ENCODE results near the gene HASPIN. TPM values are rescaled to one million over a fixed set of nuclear protein-coding genes. Genes with fewer than 3 reads are reported as not detected.
"Not testable (repeated sequence)": the region's sequence is repeated elsewhere in the genome, so short reads cannot be mapped to it uniquely, and the experiment has no call there.

The HASPIN gene
- total RNA-seq, 4 donors from 2014 or later: 0.13 to 0.15 TPM; not detected in 2

DNA sequence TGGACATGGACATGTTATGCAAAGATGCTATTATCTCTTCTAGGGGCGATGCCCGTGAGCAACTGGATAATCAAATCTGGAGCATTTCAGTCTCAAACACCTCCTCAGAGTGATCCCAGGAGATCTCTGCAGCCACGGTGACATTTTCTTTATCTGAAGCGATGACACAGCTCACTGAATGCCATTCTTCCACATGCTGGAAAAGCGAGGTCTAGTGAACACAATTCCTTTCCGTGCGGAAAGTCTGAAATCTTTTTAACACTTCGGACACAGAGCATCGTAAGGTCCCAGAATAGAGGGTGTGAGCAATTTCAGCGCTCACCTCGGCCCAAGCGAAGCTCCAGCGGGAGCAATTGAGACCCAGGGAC is 531 bp upstream of the HASPIN start:
- Histone ChIP-seq H3K27me3 (no peaks in the 10 kb centered on the region), H3K27ac (peak overlapping the region; percentile 66 to 92 (median 88)), H3K36me3 (peaks cover 0 to 30% of the 10 kb centered on the region in 2 donors), H3K9me3 (no peaks in the 10 kb centered on the region), H3K4me1 (peaks cover 0 to 48% (median 24%) of the 10 kb centered on the region in 3 donors), H3K4me3 (peak overlapping the region; percentile 72 to 77)
- no peak for ATAC-seq
- 0 to 8% methylated on average over 2 to 8 of the region's 13 CpGs for WGBS, 2 donors (ENCODE audit: low coverage in 1 of 2)
- no peak for TF ChIP-seq EP300 (IDR thresholded peaks at IDR 0.05)
- no peak for TF ChIP-seq POLR2AphosphoS5 (IDR thresholded peaks at IDR 0.05)

DNA sequence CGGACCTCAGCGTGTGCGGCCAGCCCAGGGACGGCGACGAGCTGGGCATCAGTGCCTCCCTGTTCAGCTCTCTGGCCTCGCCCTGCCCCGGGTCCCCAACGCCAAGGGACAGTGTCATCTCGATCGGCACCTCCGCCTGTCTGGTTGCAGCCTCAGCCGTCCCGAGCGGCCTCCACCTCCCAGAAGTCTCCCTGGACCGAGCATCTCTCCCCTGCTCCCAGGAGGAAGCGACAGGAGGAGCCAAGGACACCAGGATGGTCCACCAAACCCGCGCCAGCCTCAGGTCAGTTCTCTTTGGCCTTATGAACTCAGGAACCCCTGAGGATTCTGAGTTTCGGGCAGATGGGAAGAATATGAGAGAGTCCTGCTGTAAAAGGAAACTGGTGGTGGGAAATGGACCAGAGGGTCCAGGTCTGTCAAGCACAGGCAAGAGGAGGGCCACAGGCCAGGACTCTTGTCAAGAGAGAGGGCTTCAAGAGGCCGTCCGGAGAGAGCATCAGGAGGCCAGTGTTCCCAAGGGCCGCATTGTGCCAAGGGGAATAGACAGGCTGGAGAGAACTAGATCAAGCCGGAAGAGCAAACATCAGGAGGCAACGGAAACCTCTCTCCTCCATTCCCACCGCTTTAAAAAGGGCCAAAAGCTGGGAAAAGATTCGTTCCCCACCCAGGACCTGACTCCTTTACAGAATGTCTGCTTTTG is 825 bp downstream of the HASPIN start:
- no peaks in the 10 kb centered on the region for H3K9me3 ChIP-seq
- no peak for ATAC-seq

DNA sequence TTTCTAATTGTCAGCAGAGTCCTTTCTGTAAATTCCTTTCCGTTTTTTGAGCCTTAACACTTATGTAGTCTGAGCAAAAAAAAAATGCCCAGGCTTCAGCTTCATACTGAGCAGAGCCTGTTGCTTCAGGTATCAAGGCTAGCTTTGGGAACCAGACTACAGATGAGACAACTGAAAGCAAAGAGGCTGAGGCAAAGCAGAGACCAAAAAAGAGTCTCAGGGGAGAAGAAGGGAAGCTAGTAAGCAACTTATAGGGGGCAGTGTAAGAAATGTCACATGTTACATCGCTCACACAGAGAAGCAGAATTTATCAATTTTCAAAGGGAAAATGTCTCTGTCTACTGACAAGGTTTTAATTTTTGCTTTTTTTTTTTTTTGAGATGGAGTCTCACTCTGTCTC is 3.3 kb downstream of the HASPIN start:
- Histone ChIP-seq H3K4me3 (no peak overlapping the region), H3K9me3 (no peaks in the 10 kb centered on the region), H3K27ac (no peak overlapping the region), H3K27me3 (peaks cover 12% of the 10 kb centered on the region), H3K4me1 (peaks cover 0 to 21% (median 14%) of the 10 kb centered on the region in 3 donors), H3K36me3 (peaks cover 0 to 1% of the 10 kb centered on the region in 2 donors)
- no peak for ATAC-seq
- TF ChIP-seq POLR2AphosphoS5 (IDR thresholded peaks at IDR 0.05) (no peak), EP300 (IDR thresholded peaks at IDR 0.05) (no peak), POLR2A (IDR thresholded peaks at IDR 0.05) (no peak)
- TF ChIP-seq, protein P1, sequence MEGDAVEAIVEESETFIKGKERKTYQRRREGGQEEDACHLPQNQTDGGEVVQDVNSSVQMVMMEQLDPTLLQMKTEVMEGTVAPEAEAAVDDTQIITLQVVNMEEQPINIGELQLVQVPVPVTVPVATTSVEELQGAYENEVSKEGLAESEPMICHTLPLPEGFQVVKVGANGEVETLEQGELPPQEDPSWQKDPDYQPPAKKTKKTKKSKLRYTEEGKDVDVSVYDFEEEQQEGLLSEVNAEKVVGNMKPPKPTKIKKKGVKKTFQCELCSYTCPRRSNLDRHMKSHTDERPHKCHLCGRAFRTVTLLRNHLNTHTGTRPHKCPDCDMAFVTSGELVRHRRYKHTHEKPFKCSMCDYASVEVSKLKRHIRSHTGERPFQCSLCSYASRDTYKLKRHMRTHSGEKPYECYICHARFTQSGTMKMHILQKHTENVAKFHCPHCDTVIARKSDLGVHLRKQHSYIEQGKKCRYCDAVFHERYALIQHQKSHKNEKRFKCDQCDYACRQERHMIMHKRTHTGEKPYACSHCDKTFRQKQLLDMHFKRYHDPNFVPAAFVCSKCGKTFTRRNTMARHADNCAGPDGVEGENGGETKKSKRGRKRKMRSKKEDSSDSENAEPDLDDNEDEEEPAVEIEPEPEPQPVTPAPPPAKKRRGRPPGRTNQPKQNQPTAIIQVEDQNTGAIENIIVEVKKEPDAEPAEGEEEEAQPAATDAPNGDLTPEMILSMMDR (IDR thresholded peaks at IDR 0.05): no peak
- 0 to 33% methylated on average over 1 to 2 of the region's 2 CpGs for WGBS, 2 donors (ENCODE audit: low coverage in 1 of 2)

More for the DNA sequence above, 825 bp downstream of the HASPIN start:
- peaks cover 0 to 16% of the 10 kb centered on the region in 2 donors for H3K36me3 ChIP-seq
- no peaks in the 10 kb centered on the region for H3K27me3 ChIP-seq
- TF ChIP-seq, protein P1 (IDR thresholded peaks at IDR 0.05): no peak
- TF ChIP-seq EP300 (IDR thresholded peaks at IDR 0.05) (no peak), POLR2A (IDR thresholded peaks at IDR 0.05) (no peak), POLR2AphosphoS5 (IDR thresholded peaks at IDR 0.05) (no peak)
- peaks cover 0 to 45% (median 24%) of the 10 kb centered on the region in 3 donors for H3K4me1 ChIP-seq
- peak overlapping the region; percentile 72 to 77 for H3K4me3 ChIP-seq
- WGBS, 2 donors (ENCODE audit: low coverage in 1 of 2): 76% methylated on average over 3 of the region's 27 CpGs; no CpG with 5 or more reads in 1 of the 2 donors
- H3K27ac ChIP-seq: peak overlapping the region in 1 of 4 donors; percentile 89

DNA sequence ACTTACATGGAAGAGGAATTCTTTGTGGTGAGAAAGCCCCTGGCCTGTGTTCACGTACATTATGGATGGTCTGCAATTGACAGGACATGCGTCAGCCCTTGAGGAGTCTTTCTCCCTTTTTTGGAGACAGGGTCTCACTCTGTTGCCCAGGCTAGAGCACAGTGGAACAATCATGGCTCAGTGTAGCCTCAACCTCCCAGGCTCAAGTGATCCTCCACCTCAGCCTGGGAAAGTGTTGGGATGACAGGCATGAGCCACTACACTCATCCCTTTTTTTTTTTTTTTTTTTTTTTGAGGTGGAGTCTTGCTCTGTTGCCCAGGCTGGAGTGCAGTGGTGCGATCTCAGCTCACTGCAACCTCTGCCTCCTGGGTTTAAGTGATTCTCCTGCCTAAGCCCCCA is 4.4 kb downstream of the HASPIN start:
- WGBS, 2 donors (ENCODE audit: low coverage in 1 of 2): 80% methylated on average over 1 of the region's 3 CpGs; no CpG with 5 or more reads in 1 of the 2 donors
- H3K9me3 ChIP-seq, H3K4me3 ChIP-seq, H3K27ac ChIP-seq, ATAC-seq, H3K36me3 ChIP-seq: not testable (repeated sequence)
- H3K27me3 ChIP-seq: peaks cover 12% of the 10 kb centered on the region
- H3K4me1 ChIP-seq: peaks cover 0 to 10% (median 8%) of the 10 kb centered on the region in 3 donors

DNA sequence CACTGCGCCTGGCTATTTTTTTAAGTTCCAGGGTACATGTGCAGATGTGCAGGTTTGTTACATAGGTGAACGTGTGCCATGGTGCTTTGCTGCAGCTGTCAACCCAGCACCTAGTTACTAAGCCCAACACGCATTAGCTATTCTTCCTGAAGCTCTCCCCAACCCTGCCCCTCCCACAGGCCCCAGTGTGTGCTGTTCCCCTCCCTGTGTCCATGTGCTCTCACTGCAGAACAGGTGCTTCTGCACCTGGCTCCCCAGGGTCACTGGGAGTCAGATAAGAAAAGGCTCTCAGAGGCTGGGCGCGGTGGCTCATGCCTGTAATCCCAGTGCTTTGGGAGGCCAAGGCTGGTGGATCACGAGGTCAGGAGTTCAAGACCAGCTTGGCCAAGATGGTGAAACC is 6.2 kb downstream of the HASPIN start:
- Histone ChIP-seq H3K27ac (no peak overlapping the region), H3K4me1 (no peaks in the 10 kb centered on the region), H3K9me3 (no peaks in the 10 kb centered on the region), H3K36me3 (no peaks in the 10 kb centered on the region), H3K27me3 (peaks cover 12% of the 10 kb centered on the region), H3K4me3 (no peak overlapping the region)
- TF ChIP-seq POLR2A (IDR thresholded peaks at IDR 0.05) (no peak), EP300 (IDR thresholded peaks at IDR 0.05) (no peak), POLR2AphosphoS5 (IDR thresholded peaks at IDR 0.05) (no peak)
- TF ChIP-seq, protein P1 (IDR thresholded peaks at IDR 0.05): no peak
- no peak for ATAC-seq
- 80 to 94% methylated on average over 2 to 3 of the region's 6 CpGs for WGBS, 2 donors (ENCODE audit: low coverage in 1 of 2)

DNA sequence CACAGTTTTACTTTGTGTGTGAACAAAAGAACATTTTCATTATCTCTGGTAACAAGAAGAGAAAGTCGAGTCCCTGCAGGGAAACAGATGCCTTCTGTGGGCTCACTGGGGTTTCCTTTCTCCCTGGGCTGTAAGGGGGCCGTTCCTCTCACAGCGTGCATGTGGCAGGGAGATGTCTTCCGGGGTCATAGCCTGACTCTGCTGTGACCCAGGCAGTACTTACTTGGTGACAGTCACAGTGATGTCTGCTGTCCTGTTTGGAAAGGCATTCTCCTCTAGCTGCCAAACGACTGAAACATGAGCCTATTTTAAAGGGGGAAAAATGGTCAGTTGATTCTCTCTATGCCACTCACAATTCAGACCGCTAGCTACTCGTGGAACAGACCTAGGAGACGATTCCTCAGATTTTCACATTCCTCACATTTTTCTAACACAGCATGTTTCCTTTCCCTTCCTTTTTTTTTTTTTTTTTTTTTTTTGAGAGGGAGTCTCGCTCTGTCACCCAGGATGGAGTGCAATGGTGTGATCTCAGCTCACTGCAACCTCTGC is 7.3 kb downstream of the HASPIN start:
- no peaks in the 10 kb centered on the region for H3K9me3 ChIP-seq
- WGBS, 2 donors (ENCODE audit: low coverage in 1 of 2): 42 to 52% methylated on average over 8 of the region's 9 CpGs
- H3K36me3 ChIP-seq: no peaks in the 10 kb centered on the region
- H3K4me1 ChIP-seq: no peaks in the 10 kb centered on the region
- TF ChIP-seq EP300 (IDR thresholded peaks at IDR 0.05) (no peak), POLR2AphosphoS5 (IDR thresholded peaks at IDR 0.05) (no peak), POLR2A (IDR thresholded peaks at IDR 0.05) (no peak)
- TF ChIP-seq, protein P1 (IDR thresholded peaks at IDR 0.05): no peak
- H3K27ac ChIP-seq: no peak overlapping the region
- no peak for ATAC-seq
- H3K27me3 ChIP-seq: peaks cover 12% of the 10 kb centered on the region
- no peak overlapping the region for H3K4me3 ChIP-seq

Data from gastroesophageal sphincter (tissue), 4 donors.